ES-I3 (cell line): ENCODE data around the gene C16orf95.

Experiments
- H3K36me3 ChIP-seq: 2 replicates; pipeline ENCODE4 v1.6.1; 2013; ENCODE audit warnings: mild to moderate bottlenecking, low read length, control low read depth, moderate library complexity; ENCODE audit not compliant: insufficient read depth
- H3K4me1 ChIP-seq: 2 replicates; pipeline ENCODE4 v1.6.1; 2013; ENCODE audit warnings: mild to moderate bottlenecking, control low read depth, low read length; ENCODE audit not compliant: insufficient read depth
- H3K9ac ChIP-seq: 2 replicates; pipeline ENCODE4 v1.6.1; 2013; ENCODE audit warnings: low read depth, mild to moderate bottlenecking, low read length, moderate library complexity
- H3K9me3 ChIP-seq: 2 replicates; pipeline ENCODE4 v1.6.1; 2013; ENCODE audit warnings: mild to moderate bottlenecking, low read length, moderate library complexity; ENCODE audit not compliant: control insufficient read depth, insufficient read depth

C16orf95 gene

DNA sequence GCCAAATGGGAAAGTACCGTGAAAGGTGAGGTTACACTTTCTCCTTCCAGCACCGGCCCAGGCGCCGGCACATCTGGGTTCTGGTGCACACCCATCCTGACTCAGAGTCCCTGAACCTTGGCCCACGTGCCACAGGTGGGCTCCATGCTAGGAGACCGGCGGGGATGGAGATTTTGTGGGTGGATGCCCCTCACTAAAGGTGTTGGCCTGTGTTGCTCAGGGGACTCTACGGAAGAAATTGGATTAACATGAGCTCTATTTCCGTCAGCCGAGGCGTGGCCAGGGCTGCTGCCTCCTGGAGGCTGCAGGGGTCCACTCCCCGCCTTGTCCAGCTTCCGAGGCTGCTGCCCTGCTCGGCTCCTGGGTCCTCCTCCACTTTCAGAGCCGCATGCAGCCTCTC, 35.6 kb upstream of the C16orf95 start:
- Histone ChIP-seq H3K9ac (no peak overlapping the region), H3K9me3 (no peaks in the 10 kb centered on the region), H3K36me3 (no peaks in the 10 kb centered on the region; the same call in 1 of the 2 replicates), H3K4me1 (no peaks in the 10 kb centered on the region)

DNA sequence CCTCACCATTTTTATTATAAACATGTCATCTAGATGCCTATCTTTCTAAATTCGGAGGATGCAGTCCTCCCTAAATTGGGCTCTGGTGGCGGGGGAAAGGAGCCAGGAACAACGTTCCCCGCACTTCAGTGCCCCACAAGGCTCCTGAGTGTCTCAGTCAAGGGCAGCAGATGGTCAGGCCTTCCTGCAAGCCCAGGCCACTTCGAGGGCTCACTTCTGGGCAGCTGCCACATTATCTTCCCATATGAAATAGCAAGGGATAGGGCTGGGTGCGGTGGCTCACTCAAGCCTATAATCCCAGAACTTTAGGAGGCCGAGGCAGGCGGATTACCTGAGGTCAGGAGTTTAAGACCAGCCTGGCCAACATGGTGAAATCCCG, 34.1 kb upstream of the C16orf95 start:
- Histone ChIP-seq H3K9ac (no peak overlapping the region), H3K4me1 (0 out of 2 replicates have a peak, but pooled peaks cover 2% of the 10 kb centered on the region), H3K36me3 (no peaks in the 10 kb centered on the region; the same call in 1 of the 2 replicates), H3K9me3 (no peaks in the 10 kb centered on the region)

DNA sequence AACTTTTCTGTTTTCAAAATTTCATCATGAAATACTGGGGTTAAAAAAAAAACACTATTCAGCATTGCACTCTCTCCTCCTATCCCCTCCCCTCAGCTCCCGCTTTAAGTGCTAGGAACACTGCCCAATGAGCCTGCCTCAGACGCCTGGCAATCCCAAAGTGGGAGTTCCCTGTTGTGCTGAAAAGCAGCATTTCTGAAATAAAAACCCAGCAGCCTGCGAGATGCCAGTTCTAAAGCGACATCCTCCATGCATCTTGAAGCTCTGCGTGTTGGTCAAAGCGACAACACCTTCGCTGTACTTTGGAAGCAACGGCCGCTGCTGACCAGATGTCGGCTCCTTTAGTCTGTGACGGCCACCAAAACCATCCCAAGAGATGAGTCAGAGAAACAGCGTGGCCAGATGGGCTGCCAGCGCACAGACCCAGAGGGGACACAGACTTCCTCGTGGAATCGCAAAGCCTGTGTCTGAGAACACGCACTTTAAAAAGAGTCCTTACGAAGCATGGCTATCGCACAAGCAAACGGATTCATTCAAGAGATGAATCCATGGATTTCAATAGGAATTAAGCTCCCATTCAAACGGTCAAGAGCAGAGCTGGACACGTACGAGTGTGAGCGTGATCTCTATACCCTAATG, 33.6 kb upstream of the C16orf95 start:
- H3K9ac ChIP-seq, result no peak overlapping the region
- H3K4me1 ChIP-seq, result peaks cover 2% of the 10 kb centered on the region; the same call in 1 of the 2 replicates
- H3K36me3 ChIP-seq, result no peaks in the 10 kb centered on the region; the same call in 1 of the 2 replicates
- H3K9me3 ChIP-seq, result no peaks in the 10 kb centered on the region

DNA sequence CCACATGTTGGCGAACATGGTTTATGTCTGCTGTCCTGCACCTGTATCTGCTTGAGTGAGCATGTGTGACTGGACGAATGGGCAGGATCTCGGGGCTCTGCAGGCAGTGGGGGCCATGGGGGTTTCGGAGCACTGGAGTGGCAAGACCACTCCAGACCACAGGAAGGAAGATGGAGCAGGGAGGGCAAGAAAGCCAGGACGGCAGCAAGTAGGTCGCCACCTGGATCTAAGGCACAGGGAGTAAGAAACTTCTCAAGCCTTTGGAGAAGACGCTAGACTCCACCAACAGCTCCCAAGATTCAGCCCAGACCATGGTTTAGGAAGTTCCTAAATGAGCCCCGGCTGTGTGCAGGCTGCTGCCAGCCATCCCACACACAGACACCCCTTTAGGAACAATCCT, 32.8 kb upstream of the C16orf95 start:
- H3K36me3 ChIP-seq, result no peaks in the 10 kb centered on the region; the same call in 1 of the 2 replicates
- H3K4me1 ChIP-seq, result peaks cover 7% of the 10 kb centered on the region; the same call in 1 of the 2 replicates
- no peak overlapping the region for H3K9ac ChIP-seq
- H3K9me3 ChIP-seq, result no peaks in the 10 kb centered on the region

DNA sequence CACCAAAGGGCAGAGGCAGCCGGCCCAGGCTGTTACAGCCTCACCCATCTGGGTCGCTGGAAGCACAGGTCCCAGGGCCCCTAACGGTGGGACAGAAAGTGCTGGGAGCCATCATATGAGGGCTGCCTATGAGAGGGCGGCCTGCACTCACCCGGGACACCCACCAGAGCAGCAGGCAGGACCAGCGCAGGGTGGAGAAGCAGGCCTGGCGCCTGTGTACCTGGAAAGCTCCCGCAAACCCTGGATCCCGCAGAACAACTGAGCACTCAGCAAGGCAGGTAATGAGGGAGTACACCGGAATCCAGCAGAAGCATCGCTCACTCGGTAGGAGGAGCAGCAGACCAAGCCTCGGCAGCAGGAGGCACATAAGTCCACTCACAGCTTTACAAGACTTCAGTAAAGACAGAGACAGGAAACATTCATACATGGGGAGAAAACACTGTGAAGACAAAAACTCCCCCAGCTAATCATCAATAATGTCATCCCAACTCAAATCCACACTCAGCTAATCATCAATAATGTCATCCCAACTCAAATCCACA, 31.5 kb upstream of the C16orf95 start:
- Histone ChIP-seq H3K9ac (no peak overlapping the region), H3K4me1 (peaks cover 7% of the 10 kb centered on the region; the same call in 1 of the 2 replicates), H3K36me3 (no peaks in the 10 kb centered on the region; the same call in 1 of the 2 replicates), H3K9me3 (no peaks in the 10 kb centered on the region)

DNA sequence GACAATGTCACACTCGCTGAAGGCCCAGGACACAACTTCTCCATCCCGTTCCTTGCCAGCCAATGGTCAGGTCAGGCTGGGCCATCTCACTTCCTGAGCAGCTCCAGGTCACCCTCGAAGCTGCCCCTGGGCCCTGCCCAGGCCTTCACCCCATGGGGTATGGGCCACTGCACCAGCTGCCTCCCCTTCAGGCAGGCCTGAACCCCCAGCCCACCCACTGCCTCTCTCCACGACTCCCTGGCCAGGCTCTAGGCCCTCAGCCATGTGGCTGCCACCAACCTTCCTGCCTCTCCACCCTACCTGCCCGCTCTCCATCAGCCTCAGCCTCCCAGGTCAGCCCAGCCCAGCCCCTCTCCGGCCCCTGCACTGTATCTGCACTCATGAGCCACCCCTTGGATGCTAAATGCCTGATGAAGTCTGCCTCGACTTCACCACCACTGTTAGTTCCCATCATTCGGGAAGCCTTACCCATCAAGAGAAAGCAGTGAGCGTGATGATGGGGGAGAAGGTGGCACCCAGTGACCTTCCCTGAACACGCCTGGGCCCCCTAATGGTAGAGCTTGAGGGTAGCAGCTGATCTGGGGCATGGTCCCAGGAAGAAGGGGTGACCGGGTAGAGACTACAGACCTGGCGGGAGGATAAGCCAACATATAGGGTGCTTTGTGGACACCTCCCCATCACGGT, 30.9 kb upstream of the C16orf95 start:
- no peak overlapping the region for H3K9ac ChIP-seq
- no peaks in the 10 kb centered on the region for H3K9me3 ChIP-seq
- peaks cover 7% of the 10 kb centered on the region; the same call in 1 of the 2 replicates for H3K4me1 ChIP-seq
- no peaks in the 10 kb centered on the region; the same call in 1 of the 2 replicates for H3K36me3 ChIP-seq

DNA sequence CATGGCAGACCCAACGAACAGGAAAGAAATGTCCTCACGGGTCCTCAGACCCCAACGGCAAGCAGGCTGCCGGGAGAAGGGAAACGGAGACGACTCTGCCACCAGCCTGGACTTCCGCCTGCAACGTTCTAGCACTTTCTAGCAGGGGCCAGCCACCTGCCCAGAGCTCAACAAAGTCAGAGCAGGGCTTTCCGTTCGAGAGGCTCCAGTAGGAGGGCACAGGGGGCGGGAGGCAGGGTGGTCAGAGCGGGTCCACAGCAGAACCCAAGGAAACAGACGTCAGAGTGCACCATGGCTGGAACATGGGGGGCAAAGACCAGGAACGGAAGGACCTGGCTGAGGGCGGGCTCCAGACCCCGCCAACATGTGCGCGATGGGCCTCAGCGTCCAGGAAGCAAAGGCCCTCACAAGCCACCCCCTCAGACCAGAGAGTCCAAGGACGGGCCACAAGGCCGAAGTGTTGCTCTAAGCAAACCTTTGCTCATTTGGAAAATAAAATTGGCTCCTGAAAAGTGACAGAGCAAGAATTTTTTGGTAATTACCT, 29.4 kb upstream of the C16orf95 start:
- H3K9ac ChIP-seq, result no peak overlapping the region
- no peaks in the 10 kb centered on the region for H3K9me3 ChIP-seq
- peaks cover 7% of the 10 kb centered on the region; the same call in 1 of the 2 replicates for H3K4me1 ChIP-seq
- H3K36me3 ChIP-seq, result peaks cover 6% of the 10 kb centered on the region

DNA sequence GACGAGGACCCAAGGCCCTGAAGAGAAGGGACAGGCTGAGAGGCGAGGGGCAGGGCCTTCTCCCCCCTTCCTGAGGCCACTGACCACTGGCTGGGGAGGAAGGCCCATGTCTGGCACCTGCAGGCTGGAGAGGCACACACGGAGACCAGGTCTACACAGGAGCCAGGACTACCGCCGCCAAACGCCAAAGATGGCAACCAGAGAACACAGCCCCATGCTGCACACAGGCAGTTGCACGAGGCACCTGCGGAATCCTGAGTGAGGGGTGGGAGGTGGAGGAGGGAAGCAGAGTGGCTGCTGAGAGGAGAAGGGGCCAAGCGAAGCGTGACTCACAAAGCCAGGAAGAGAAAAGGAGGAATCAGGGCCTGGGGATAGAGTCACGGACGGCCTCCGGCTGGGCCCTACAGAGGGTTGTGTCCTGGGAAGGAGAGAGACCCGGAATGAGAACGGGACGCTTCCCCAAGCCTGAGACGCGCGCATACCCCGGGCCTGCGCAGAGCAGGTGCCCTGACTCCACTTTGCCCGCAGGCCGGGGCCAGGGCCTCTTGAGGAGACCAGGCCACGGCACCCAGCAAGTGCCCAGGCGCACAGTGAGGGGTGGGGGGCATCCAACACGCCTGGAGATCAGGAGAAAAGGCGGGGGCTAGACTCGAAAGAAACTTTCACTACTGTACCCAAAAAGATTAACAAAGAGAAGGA, 28.7 kb upstream of the C16orf95 start:
- Histone ChIP-seq H3K9ac (no peak overlapping the region), H3K36me3 (peaks cover 6% of the 10 kb centered on the region), H3K4me1 (peaks cover 7% of the 10 kb centered on the region; the same call in 1 of the 2 replicates), H3K9me3 (no peaks in the 10 kb centered on the region)

DNA sequence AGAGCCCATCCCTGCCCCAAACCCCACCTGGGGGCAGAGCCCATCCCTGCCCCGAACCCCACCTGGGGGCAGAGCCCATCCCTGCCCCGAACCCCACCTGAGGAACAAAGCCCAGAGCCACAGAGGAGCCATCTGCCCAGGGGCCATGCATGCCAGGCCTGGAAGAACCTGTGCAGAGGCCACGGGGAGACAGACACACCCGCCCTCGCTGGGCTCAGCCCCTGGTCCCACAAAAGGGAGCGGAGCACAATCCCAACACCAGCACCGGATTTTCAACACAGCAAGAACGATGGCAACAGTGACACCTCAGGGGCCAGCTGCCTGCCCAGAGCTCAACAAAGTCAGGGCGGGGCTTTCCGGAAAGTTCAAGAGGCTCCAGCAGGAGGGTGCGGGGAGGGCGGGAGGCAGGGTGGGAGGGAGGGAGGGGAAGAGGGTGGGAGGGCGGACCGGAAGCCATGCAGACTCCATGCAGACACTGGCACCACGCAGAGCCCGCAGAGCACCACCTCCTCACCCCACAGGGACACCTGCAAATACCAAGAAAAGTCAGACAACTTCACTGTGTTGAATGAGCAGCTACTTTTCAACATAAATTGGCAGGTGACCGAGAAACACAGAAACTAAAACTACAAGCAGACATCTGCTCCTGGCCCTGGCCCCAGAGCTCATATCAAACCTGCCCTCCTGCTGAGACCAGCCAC, 27.9 kb upstream of the C16orf95 start:
- peaks cover 6% of the 10 kb centered on the region for H3K36me3 ChIP-seq

DNA sequence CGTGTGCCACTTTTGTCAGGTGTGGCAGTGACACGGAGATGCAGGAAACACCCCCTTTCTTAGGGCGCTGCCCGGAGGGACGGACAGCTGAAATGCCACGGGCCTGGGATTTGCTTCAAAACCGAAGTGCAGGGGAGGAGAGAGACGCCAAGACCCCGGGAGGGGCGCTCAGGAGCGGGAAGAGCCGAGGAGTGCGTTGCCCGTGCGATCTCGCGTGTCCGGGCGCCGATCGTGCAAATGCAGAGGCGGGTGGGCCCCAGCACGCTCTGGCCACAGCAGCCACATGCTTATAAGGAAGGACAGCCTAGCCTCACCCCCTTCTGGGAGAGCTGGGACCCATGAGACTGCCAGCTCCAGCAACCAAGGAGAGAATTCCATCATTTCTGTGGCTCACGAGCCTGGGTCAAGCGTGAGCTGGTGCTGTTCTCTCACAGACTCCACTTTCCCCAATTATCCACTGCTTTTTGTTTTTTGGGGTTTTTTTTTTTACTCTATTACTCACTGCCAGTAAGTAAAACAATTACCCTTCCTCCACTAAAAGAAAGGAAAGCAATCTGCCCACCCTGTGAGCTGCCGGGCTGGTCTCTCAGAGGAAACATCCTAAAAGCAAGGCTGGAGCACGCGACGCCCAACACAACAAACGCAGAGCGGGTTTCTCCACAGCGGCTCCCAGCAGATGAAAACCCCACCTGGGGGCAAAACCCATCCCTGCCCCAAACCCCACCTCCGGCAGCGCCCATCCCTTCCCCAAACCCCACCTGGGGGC, 27.2 kb upstream of the C16orf95 start:
- peaks cover 6% of the 10 kb centered on the region for H3K36me3 ChIP-seq
- peaks cover 7% of the 10 kb centered on the region; the same call in 1 of the 2 replicates for H3K4me1 ChIP-seq
- H3K9ac ChIP-seq, result no peak overlapping the region
- no peaks in the 10 kb centered on the region for H3K9me3 ChIP-seq

More for the DNA sequence above, 27.9 kb upstream of the C16orf95 start:
- Histone ChIP-seq H3K9me3 (no peaks in the 10 kb centered on the region), H3K4me1 (peaks cover 7% of the 10 kb centered on the region; the same call in 1 of the 2 replicates), H3K9ac (no peak overlapping the region)

DNA sequence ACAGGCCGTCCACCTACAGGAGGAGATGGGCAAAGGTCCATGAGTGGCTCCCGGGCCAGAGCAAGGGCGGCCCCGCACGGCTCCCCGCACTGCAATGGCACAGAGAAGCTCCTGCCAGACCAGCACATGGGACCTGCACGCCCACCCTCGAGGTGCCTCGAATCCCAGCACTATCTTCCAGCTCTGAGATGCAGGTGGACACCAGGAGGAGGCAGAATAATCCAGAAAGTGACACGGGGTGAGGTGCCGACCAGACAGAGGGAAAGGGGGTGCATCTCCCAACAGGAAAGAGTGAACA, 26.5 kb upstream of the C16orf95 start:
- no peak overlapping the region for H3K9ac ChIP-seq
- peaks cover 7% of the 10 kb centered on the region; the same call in 1 of the 2 replicates for H3K4me1 ChIP-seq
- H3K36me3 ChIP-seq, result peaks cover 6% of the 10 kb centered on the region
- H3K9me3 ChIP-seq, result no peaks in the 10 kb centered on the region

DNA sequence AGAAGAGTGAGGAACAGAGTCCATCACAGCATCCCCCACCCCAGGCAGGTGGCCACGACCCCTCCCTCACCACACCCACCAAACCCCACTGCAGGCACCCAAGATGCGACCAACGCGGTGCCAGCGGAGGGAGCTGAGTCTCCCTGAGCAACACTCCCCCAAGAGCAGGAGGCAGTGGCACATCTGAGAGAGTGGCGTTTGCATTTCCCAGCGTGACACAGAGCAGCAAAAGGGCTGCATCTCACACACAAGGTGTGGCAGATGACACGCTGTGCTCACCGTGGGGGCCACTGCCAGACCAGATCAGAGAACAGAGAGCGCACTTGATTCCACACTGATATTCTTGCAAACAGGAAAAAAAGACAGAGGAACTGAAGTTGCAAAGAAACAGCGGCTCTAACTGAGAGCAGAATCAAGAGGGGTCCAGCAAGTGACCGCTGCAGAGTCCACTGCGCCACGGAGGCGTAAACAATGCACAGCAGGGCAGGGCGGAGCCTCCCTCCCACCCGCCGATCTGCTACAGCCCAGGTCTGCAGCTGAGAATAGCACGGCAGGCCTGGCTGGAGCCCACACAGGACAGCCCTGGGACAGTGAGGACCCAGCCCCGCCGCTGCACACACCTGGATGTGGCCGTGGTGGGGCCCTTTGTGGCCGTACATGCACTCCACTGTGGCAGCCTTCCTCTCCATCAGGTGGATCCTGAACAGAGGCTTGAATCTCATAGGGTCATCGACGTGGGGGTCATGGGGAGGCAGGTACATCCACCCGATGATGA, 26.0 kb upstream of the C16orf95 start:
- Histone ChIP-seq H3K4me1 (peaks cover 7% of the 10 kb centered on the region; the same call in 1 of the 2 replicates), H3K36me3 (peaks cover 6% of the 10 kb centered on the region; the same call in 1 of the 2 replicates), H3K9me3 (no peaks in the 10 kb centered on the region), H3K9ac (no peak overlapping the region)
